Effector memory CD4-positive, alpha-beta T cell (primary cell): Measurements from ENCODE around the gene EFCAB12.
"Not testable (repeated sequence)": the region's sequence is repeated elsewhere in the genome, so short reads cannot be mapped to it uniquely, and the experiment has no call there.

Source experiments
- DNase-seq, 3 donors: peaks; one replicate each; pipeline ENCODE4 v3.0.0-alpha.2; 2020
- H3K27ac ChIP-seq: 2 replicates; pipeline ENCODE4 v1.7.0; 2013; ENCODE audit warnings: mild to moderate bottlenecking, low read length, moderate library complexity; ENCODE audit not compliant: insufficient read depth, poor library complexity, severe bottlenecking
- H3K27me3 ChIP-seq: replicated peaks from 2 replicates; pipeline ENCODE4 v1.7.0; 2013; ENCODE audit warnings: mild to moderate bottlenecking, low read length; ENCODE audit not compliant: insufficient read depth, control insufficient read depth, poor library complexity, severe bottlenecking
- H3K36me3 ChIP-seq: 2 replicates; pipeline ENCODE4 v1.7.0; 2013; ENCODE audit warnings: mild to moderate bottlenecking, low read length, moderate library complexity; ENCODE audit not compliant: control insufficient read depth, insufficient read depth
- H3K4me1 ChIP-seq: 2 replicates; pipeline ENCODE4 v1.7.0; 2013; ENCODE audit warnings: low read length, mild to moderate bottlenecking; ENCODE audit not compliant: control insufficient read depth, insufficient read depth, poor library complexity, severe bottlenecking
- H3K4me3 ChIP-seq: 2 replicates; pipeline ENCODE4 v1.7.0; 2013; ENCODE audit warnings: low read length, low read depth, mild to moderate bottlenecking; ENCODE audit not compliant: insufficient read depth, poor library complexity, severe bottlenecking
- H3K9me3 ChIP-seq: 2 replicates; pipeline ENCODE4 v1.7.0; 2013; ENCODE audit warnings: mild to moderate bottlenecking, low read length, moderate library complexity; ENCODE audit not compliant: control insufficient read depth

The EFCAB12 gene

GRCh38 chr3:129415830-129416229 lies 12.6 kb downstream of the EFCAB12 start:
- no peaks in the 10 kb centered on the region for H3K27me3 ChIP-seq
- H3K9me3 ChIP-seq, result no peaks in the 10 kb centered on the region
- H3K36me3 ChIP-seq, result no peaks in the 10 kb centered on the region
- no peak for DNase-seq
- no peak overlapping the region for H3K27ac ChIP-seq
- no peak overlapping the region for H3K4me3 ChIP-seq
- no peaks in the 10 kb centered on the region for H3K4me1 ChIP-seq

GRCh38 chr3:129415378-129415777 lies 13.1 kb downstream of the EFCAB12 start:
- Histone ChIP-seq H3K27me3 (no peaks in the 10 kb centered on the region), H3K36me3 (no peaks in the 10 kb centered on the region), H3K4me3 (no peak overlapping the region), H3K4me1 (no peaks in the 10 kb centered on the region), H3K9me3 (no peaks in the 10 kb centered on the region), H3K27ac (no peak overlapping the region)
- no peak for DNase-seq

DNA sequence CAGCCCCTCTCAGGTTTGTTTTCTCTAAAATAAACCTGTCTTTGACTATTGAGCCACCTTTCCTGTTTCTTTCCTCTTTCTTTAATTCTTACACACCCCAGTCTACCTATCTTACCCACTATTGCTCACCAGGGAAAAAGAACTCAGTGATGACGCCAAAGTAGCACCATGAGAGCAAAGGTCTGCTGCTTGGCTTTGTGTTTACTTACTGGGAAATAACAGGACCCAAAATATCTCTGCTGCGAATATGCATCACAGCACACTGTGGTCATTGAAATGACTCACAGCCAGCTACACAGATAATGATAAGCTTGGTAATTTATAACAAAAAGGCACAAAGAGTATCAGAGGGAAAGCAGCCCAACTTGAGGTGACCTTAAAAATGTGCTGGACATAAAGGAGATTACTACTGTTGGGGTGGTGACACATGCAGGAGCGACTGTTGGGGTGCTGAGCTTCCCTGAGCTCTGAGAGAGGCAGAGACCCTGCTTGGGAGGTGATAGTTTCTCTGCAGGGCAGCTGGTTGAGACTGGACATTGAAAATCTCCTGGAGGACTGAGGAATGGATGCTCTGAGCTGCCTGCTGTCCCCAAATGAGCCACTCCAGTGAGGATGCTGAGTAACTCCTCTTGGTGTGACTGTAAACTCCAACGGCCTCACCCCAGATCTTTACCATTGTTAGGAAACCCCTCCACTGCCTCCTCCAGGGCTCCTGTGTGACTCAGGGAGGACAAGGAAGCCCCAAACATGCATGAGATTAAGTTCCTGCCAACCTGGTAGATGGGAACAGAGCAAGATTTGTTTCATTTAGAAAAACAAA lies 14.5 kb downstream of the EFCAB12 start:
- Histone ChIP-seq H3K36me3 (no peaks in the 10 kb centered on the region), H3K27ac (no peak overlapping the region), H3K27me3 (no peaks in the 10 kb centered on the region), H3K4me1 (no peaks in the 10 kb centered on the region), H3K9me3 (no peaks in the 10 kb centered on the region), H3K4me3 (no peak overlapping the region)
- no peak for DNase-seq

DNA sequence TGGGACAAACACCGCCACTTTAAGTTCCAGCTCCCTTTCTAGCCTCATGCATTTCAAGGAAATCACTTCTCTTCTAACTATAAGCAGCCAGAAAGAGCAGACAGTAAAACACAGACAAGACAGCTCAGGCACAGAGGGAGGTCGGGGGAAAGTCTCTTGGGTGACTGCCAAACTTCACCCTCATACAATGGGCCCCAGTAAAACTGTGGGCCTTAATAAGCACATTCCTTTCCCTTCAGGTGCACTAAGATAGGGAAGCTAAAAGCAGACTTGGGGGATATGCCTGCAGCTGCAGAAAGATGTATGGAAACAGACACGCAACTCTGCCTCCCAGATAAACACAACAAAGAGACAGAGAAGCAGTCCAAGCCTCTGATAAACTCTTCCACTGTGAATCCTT lies 15.2 kb downstream of the EFCAB12 start:
- not testable (repeated sequence) for H3K27me3 ChIP-seq, H3K4me3 ChIP-seq, H3K4me1 ChIP-seq, DNase-seq, H3K27ac ChIP-seq, H3K36me3 ChIP-seq, H3K9me3 ChIP-seq

DNA sequence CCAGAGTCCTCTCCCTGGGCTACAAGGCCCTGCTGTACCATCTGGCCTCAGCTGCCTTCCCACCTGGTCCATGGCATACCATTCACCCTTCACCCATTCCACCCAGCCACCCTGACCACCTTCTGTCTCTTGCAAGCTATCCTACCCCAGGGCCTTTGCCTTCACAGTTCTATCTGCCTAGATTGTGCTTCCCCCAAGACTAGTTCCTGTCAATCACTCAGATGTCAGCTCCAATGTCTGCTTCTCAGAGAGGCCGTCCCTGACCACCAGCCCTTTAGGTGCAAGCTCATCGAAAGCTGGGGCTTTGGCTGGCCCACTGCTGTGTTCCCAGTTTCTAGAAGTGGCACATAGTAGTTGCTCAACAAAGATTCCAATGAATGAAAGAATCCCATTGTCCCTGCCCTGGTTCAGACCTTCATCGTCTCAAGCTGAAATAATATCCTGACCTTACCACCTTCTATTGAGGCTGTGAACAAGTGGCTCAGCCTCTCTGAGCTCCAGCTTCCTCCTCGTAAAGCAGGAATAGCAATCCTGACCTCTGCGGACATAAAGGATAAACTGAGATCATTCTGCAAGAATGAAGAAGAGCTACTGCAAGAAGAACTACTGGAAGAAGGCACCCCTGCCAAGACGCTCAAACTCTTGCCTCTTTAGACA lies 15.8 kb downstream of the EFCAB12 start:
- DNase-seq, result no peak
- no peak overlapping the region for H3K4me3 ChIP-seq
- H3K4me1 ChIP-seq, result no peaks in the 10 kb centered on the region
- no peak overlapping the region for H3K27ac ChIP-seq
- no peaks in the 10 kb centered on the region for H3K27me3 ChIP-seq
- H3K9me3 ChIP-seq, result no peaks in the 10 kb centered on the region
- H3K36me3 ChIP-seq, result no peaks in the 10 kb centered on the region

DNA sequence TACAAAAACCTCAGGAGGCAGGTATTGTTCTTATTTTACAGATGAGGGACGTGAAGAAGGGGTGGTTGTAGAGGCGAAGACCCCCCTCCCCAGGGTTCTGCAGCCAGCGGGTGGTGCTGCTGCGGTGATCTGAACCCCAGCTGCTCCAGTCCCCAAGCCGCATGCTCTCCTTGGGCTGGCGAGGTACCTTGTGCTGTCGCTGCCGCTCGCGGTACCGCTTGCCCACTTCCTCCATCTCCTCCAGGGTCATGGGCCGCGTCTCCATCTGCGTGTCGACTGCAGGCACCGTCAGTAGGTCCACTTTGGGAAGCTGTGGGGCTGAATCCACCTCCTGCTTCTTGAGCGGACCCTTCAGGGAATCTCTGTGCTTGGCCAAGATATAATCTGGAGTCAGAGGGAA lies 17.5 kb downstream of the EFCAB12 start:
- H3K27ac ChIP-seq, result no peak overlapping the region
- no peaks in the 10 kb centered on the region for H3K4me1 ChIP-seq
- no peaks in the 10 kb centered on the region for H3K9me3 ChIP-seq
- no peaks in the 10 kb centered on the region for H3K36me3 ChIP-seq
- H3K4me3 ChIP-seq, result no peak overlapping the region
- H3K27me3 ChIP-seq, result no peaks in the 10 kb centered on the region
- DNase-seq, result no peak

- Histone ChIP-seq H3K4me3 (no peak overlapping the region), H3K27ac (no peak overlapping the region)
Measured at GRCh38 chr3:129409541-129409940, 18.9 kb downstream of the EFCAB12 start.

GRCh38 chr3:129404610-129405009 lies 23.8 kb downstream of the EFCAB12 start:
- Histone ChIP-seq H3K4me1 (no peaks in the 10 kb centered on the region), H3K36me3 (no peaks in the 10 kb centered on the region), H3K27me3 (no peaks in the 10 kb centered on the region), H3K4me3 (no peak overlapping the region), H3K27ac (no peak overlapping the region), H3K9me3 (no peaks in the 10 kb centered on the region)
- no peak for DNase-seq

More at GRCh38 chr3:129409541-129409940, 18.9 kb downstream of the EFCAB12 start:
- no peaks in the 10 kb centered on the region for H3K27me3 ChIP-seq
- no peaks in the 10 kb centered on the region for H3K4me1 ChIP-seq
- no peaks in the 10 kb centered on the region for H3K36me3 ChIP-seq
- H3K9me3 ChIP-seq, result no peaks in the 10 kb centered on the region
- no peak for DNase-seq

GRCh38 chr3:129404130-129404529 lies 24.3 kb downstream of the EFCAB12 start:
- H3K9me3 ChIP-seq, result no peaks in the 10 kb centered on the region
- H3K27me3 ChIP-seq, result no peaks in the 10 kb centered on the region
- H3K4me1 ChIP-seq, result no peaks in the 10 kb centered on the region
- no peak for DNase-seq
- H3K36me3 ChIP-seq, result no peaks in the 10 kb centered on the region
- H3K4me3 ChIP-seq, result no peak overlapping the region
- H3K27ac ChIP-seq, result no peak overlapping the region

- H3K4me1 ChIP-seq, result peaks cover 5% of the 10 kb centered on the region
- H3K9me3 ChIP-seq, result no peaks in the 10 kb centered on the region
- no peaks in the 10 kb centered on the region for H3K36me3 ChIP-seq
- no peak for DNase-seq
- no peak overlapping the region for H3K27ac ChIP-seq
- no peak overlapping the region for H3K4me3 ChIP-seq
- H3K27me3 ChIP-seq, result no peaks in the 10 kb centered on the region
Measured at GRCh38 chr3:129403450-129403849, 25.0 kb downstream of the EFCAB12 start.
